ENCODE measurements around the gene PPP1R1B.
"Not testable (repeated sequence)": the region's sequence is repeated elsewhere in the genome, so short reads cannot be mapped to it uniquely, and the experiment has no call there.

The PPP1R1B gene

GRCh38 chr17:39626171-39627046 is at the start of gene PPP1R1B:
TSS of gene PPP1R1B (plus strand) at chr17:39626952. CDS start at chr17:39627393, 441 bp downstream.
- no peak for DNase-seq

DNA sequence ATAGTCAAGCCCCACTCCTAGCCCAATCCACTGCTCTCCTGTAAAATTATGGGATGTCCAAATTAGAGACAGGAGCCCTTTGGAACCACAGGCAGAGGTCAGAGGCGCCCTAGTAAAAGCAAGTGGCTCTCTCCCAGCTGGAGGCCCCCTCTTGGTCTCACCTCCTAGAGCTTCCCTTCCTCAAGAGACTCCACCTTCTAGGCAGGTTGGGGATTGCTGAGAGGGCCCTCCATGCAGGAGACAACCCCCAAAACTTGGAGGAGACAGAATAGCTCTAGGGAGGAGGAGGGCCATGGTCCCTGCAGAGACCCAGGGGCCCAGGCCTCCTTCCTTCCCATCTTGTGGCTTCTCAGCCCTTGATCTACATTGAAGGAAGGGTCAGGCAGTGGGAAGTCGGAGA is 48.5 kb upstream of the PPP1R1B start:
- no peak for DNase-seq

- no peak for DNase-seq
Observed at GRCh38 chr17:39579318-39580081, 47.3 kb upstream of the PPP1R1B start.

DNA sequence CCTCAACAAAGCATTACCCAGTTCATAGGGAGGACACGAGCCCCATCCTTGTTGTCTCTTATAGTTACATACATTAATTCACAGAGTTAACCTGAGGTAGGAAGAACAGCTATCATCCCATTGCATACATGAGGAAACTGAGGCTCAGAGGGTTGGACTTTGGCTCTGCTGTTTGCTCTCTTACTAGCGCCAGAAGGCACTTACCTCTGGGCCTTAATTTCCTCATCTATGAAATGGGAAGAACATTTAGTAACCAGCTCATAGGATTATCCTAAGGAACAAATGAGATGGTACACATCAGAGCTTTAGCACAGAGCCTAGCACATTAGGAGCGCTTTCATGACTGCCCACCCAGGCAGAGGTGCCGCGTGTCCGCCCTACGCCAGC is 46.7 kb upstream of the PPP1R1B start:
- no peak for DNase-seq

DNA sequence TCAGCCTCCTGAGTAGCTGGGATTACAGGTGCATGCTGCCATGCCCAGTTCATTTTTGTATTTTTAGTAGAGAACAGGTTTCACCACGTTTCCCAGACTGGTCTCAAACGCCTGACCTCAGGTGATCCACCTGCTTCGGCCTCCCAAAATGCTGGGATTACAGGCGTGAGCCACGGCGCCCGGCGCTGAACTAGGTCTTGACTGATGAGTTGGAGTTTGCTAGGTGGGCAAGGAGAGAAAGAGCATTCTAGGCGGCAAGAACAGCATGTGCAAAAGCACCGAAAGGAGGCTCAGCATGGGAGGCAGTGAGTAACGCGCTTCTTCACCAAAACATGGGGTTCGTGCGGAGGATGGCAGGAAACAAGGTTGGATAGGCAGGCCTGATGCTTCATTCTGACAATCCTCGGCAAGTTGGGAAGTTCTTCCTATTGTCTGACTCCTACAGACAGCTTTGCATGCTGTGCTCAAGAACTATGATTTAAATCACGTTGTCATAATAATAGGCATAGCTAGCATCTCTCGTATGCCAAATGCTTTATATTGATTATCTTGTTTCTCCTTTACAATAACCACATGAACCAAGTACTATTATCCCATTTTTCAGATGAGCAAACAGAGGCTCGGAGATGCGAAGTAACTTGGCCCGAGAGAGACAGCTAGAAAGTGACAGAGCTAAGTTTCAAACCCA is 45.5 kb upstream of the PPP1R1B start:
- DNase-seq, result no peak

GRCh38 chr17:39581759-39582085 is 45.0 kb upstream of the PPP1R1B start:
- DNase-seq, result no peak

GRCh38 chr17:39582658-39583057 is 44.1 kb upstream of the PPP1R1B start:
- no peak for DNase-seq

DNA sequence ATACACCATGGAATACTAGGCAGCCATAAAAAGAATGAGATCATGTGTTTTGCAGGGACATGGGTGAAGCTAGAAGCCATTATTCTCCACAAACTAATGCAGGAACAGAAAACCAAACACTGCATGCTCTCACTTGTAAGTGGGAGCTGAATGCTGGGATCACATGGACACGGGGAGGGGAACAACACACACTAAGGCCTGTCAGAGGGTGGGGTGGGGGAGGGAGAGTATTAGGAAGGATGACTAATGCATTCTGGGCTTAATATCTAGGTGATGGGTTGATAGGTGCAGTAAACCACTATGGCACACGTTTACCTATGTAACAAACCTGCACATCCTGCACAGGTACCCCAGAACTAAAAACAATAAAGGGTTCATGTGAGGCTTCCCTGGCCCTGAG is 36.6 kb upstream of the PPP1R1B start:
- DNase-seq, result not testable (repeated sequence)

DNA sequence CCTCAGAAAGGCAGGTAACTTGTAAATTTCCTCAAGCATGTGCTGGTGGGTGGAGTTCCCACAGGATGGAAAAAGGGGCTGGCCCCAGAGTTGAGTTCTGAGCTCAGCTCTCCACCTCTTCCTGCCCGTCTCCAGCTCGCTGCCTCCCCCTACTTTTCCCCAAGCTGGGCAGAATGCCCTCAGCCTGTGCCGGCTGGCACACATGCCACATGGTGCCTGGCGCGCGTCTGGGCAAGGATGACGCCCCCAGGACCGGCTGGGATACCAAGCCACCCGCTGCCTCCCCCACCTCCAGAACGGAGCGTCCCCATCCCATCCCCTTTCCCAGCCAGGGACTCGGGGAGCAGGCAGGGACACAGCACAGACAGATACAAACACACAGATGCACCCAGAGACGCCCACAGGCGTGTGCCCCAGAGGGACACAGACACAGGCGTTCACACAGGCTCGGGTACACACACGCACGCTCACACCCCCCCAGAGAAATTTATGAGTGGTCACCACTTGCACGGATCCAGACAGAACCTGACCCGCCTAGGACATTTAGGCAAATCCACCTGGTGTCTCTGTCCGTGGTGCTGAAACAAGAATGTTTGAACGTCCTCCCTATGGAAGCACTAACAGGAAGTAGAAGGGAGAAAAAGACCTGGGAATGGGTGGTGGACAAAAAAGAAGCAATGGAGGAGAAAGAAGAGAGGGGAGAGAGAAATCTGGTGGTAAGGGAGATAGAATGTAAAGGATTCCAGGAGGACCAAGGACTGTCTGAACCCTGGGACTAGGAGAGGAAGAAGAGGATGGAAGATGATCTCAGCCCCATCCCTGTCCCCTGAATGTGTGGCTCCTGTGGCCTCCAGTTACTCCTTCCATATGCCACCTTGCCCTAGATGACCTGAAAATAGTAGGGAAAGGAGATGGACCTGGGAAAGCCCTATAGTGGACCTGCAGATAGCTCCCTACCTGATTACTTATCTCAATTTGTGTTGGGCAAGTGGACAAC is 34.5 kb upstream of the PPP1R1B start:
- DNase-seq, result no peak

GRCh38 chr17:39593371-39593770 is 33.4 kb upstream of the PPP1R1B start:
- no peak for DNase-seq

GRCh38 chr17:39595294-39595693 is 31.5 kb upstream of the PPP1R1B start:
- DNase-seq, result no peak

GRCh38 chr17:39595928-39596510 is 30.7 kb upstream of the PPP1R1B start:
- DNase-seq, result no peak

DNA sequence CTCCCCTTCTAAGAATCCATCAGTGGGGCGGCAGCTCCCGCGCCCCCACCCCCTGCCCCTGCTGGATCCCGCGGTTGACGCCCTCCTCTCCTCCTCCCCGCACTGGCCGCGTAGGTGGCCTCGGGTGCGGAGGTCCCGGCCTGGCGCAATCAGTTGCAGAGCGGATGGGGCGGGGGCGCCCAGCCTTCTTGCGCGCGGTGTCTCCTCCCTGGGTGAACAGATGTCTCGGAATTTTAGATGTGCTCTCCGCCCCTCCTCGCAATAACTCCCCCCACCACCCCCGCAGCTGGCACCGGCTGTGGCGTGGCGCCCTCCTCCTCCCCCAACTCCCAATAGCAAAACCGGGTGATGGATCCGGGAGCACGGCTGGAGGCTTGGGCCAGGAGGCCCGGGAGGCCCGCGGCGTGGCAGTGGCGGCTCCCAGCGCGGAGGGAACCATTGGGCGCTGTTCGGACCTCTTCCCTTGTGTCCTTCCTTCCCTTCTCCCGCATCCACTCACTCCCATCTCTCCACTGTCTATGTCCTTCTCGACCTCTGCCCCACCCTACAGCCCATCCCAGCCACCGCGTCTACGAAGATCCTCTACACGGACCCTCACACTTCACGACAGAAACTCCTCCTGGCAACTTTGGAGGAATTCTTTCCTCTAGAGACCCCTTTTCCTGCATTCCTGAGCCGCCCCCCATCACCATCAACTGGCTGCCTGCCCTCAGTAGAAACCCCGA is 30.0 kb upstream of the PPP1R1B start:
- no peak for DNase-seq

GRCh38 chr17:39597372-39598046 is 29.2 kb upstream of the PPP1R1B start:
- no peak for DNase-seq

DNA sequence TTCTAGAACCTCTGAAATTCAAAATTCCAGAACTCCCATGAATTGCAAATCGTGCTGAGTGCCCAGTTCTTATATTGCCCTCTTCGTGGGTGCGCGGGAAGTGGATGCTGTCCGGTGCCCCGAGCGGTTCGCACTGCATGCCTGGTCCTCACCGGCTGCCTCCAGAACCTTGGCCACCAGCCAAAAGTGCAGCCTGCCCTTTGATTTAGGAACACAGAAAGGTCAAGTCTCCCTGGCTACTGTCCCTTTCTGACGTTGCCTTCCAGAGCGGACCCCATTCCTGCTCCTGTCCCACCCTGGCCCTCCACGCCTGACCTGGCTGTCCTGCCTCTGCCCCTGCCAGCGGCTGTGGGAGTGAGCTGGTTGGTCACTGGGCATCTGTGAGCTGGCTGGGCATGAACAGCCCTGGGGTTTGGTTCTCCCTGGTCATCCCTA is 28.7 kb upstream of the PPP1R1B start:
- no peak for DNase-seq

GRCh38 chr17:39598630-39599003 is 28.1 kb upstream of the PPP1R1B start:
- no peak for DNase-seq

GRCh38 chr17:39599004-39599664 is 27.6 kb upstream of the PPP1R1B start:
- DNase-seq, result no peak

- DNase-seq, result no peak
Observed at GRCh38 chr17:39599665-39600231, 27.0 kb upstream of the PPP1R1B start.

GRCh38 chr17:39600288-39600996 is 26.3 kb upstream of the PPP1R1B start:
- DNase-seq, result no peak

All from CD4-positive, alpha-beta T cell treated with Interferon gamma for 1 hour (primary cell).